Adrenal gland (tissue), 5 donors: Measurements from ENCODE around the gene CUL4A.

ENCODE experiments used
- CTCF ChIP-seq, 6 experiments: fragments of 450-650 bp in 4 of 6; fragments of 200-600 bp in 2 of 6; sonication (generic) in 1 of 6; IDR thresholded peaks; 1 replicate in 5 of 6; 2 replicates in 1 of 6; pipeline versions ENCODE4 v1.5.1 to v1.8.0; 2016 to 2021; ENCODE audit warnings: antibody characterized with exemption in 6 of 6, mild to moderate bottlenecking in 2 of 6, moderate library complexity in 1 of 6
- POLR2A ChIP-seq, 2 donors: fragments of 450-650 bp; IDR thresholded peaks; one replicate each; pipeline ENCODE4 v1.6.1; 2017; ENCODE audit warnings: antibody characterized with exemption in 2 of 2, mild to moderate bottlenecking in 2 of 2, moderate library complexity in 1 of 2
- donor health status: DM: no; HTN: no; CAD: no.

GRCh38 chr13:113161433-113161832, 48.0 kb upstream of the CUL4A start:
- no peak for TF ChIP-seq POLR2A (IDR thresholded peaks at IDR 0.05)
- TF ChIP-seq CTCF (IDR thresholded peaks at IDR 0.05), result no peak
